GM12873 (cell line): ENCODE measurements around the gene CD81.

Source experiments
- CTCF ChIP-seq: IDR thresholded peaks from 2 replicates; pipeline ENCODE4 v1.5.1; 2012; ENCODE audit warnings: low read depth, mild to moderate bottlenecking, moderate library complexity, low read length, control low read depth; ENCODE audit not compliant: insufficient read depth; ENCODE audit errors: missing control alignments

CD81 gene

GRCh38 chr11:2386591-2386990 lies 9.5 kb downstream of the CD81 start:
- TF ChIP-seq CTCF: no peak

DNA sequence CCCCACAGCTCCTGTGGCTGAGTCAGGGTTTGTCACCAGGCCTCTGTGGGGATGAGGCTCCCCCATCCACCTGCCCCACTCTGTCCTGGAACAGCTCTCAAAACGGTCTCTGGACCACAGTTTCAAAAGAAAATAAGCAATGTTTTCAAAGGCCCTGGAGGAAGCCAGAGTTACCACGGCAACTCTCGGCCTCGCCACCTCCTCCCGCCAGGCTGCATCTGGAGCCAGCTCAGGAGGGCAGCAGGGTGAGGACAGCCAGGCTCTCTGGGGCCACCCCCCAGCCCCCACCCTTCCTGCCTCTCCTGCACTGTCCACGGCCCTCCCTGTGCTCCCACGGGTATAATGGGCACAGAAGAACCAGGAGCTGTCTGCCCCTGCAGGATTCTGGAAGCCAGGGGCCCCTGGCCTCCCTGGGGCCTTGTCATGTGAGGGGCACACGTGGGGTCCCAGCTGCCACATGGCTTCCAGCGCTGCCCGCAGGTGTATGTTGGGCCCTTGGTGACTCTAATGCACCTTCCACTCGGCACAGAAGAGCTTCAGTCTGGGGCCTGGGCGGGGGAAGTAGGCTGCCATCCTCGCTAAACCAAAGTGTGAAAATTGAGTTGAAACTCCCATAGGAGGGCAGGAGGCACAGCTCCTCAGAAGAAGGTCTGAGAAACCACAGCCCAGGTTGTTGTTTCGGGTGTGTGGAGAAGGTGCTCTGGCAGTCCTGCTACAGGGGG lies 10.3 kb downstream of the CD81 start:
- no peak for TF ChIP-seq CTCF

- peak; percentile 13 for TF ChIP-seq CTCF
Measured at GRCh38 chr11:2388431-2389376, 11.6 kb downstream of the CD81 start.

- TF ChIP-seq CTCF: peak; percentile 17
Measured at GRCh38 chr11:2389377-2390026, 12.4 kb downstream of the CD81 start.

- no peak for TF ChIP-seq CTCF
Measured at GRCh38 chr11:2390091-2390724, 13.1 kb downstream of the CD81 start.

- TF ChIP-seq CTCF: no peak
Measured at GRCh38 chr11:2390725-2391151, 13.6 kb downstream of the CD81 start.
